Measurements from ENCODE around the gene RABL6.
"Not testable (repeated sequence)": the region's sequence is repeated elsewhere in the genome, so short reads cannot be mapped to it uniquely, and the experiment has no call there.

Gene RABL6

DNA sequence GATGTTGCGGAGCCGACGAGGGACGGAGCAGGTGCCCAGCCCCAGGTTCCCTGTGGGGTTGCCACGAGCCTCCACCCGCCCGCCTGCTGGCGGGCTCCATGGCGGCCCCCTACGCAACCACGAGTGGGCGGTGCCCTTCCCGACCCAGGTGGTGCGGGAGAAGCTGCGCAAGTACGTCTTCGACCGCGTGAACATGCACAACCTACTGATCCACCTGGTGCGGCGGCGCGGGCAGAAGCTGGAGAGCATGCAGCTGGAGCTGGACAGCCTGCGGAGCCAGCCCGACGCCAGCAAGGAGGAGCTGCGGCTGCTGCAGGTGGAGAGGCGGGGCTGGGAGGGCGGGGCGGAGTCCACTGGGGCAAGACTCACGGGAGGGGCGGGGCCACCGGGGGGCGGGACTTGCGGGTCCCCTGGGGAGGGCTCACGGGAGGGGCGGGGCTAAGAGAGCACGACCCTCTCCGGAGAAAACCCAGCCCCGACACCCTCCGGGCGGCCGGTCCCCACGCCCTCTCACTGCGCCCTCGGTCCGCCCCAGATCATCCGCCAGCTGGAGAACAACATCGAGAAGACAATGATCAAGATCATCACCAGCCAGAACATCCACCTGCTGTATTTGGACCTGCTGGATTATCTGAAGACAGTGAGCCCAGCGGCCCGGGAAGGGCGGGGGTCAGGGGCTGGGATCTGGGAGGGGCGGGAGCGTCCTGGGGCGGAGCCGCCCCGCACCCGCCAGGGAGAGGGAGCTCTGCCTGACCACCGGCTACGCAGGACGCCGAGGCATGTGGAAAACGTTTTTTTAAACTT is 7.7 kb upstream of the RABL6 start:
- Histone ChIP-seq H3K27me3 (ENCODE audit: control insufficient read depth, insufficient read depth, low read length) (peaks cover 46% of the 10 kb centered on the region), H3K4me2 (ENCODE audit: low read length) (peak overlapping the region; percentile 65), H3K9ac (ENCODE audit: low read depth, low read length) (no peak overlapping the region), H3K4me1 (ENCODE audit: control insufficient read depth, insufficient read depth, low read length) (peaks cover 5% of the 10 kb centered on the region), H3K36me3 (ENCODE audit: insufficient read depth, low read length) (no peaks in the 10 kb centered on the region), H3K9me3 (replicated peaks; ENCODE audit: low read length) (no peaks in the 10 kb centered on the region), H3K4me3 (ENCODE audit: low read length) (no peak overlapping the region)

DNA sequence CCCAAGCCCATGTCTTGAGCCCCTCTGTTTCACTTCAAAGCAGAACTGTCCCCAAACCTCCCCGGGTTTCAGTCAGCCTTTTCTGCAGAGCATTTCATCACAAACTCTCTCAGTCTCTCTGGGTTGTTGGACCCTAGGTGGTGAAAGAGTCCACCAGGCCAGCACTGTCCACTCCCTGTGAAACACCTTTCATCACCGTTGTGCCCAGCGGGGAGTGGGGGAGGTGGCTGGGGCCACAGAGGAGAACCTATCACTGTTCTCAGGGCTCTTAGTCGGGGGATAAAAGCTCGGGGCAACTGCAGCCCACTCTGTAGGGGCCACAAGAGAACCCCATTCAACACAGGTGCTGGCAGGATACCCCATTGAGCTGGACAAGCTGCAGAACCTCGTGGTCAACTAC is 5.4 kb upstream of the RABL6 start:
- Histone ChIP-seq H3K9ac (ENCODE audit: low read depth, low read length) (no peak overlapping the region), H3K9me3 (replicated peaks; ENCODE audit: low read length) (no peaks in the 10 kb centered on the region), H3K4me2 (ENCODE audit: low read length) (no peak overlapping the region), H3K4me1 (ENCODE audit: control insufficient read depth, insufficient read depth, low read length) (peaks cover 13% of the 10 kb centered on the region), H3K4me3 (ENCODE audit: low read length) (no peak overlapping the region), H3K36me3 (ENCODE audit: insufficient read depth, low read length) (no peaks in the 10 kb centered on the region), H3K27me3 (ENCODE audit: control insufficient read depth, insufficient read depth, low read length) (peaks cover 38% of the 10 kb centered on the region)

DNA sequence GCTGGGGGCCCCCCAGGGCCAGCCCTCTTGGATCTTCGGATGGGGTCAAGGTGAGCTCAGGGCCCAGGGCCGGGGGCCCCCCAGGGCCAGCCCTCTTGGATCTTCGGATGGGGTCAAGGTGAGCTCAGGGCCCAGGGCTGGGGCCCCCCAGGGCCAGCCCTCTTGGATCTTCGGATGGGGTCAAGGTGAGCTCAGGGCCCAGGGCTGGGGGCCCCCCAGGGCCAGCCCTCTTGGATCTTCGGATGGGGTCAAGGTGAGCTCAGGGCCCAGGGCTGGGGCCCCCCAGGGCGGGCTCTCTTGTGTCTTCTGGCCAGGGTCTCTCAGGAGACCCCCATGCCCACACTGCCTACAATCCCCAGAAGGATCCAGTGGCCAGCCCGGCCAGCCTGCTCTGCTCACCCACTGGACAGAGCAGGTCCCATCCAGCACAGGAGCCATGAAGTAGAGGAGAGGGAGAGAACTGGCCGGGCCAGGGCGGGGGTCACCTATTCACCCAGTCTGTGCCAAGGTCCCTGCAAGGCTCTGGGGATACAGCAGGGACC is 4.7 kb upstream of the RABL6 start:
- peaks cover 36% of the 10 kb centered on the region for H3K27me3 ChIP-seq (ENCODE audit: control insufficient read depth, insufficient read depth, low read length)
- H3K9ac ChIP-seq (ENCODE audit: low read depth, low read length); H3K4me3 ChIP-seq (ENCODE audit: low read length); H3K36me3 ChIP-seq (ENCODE audit: insufficient read depth, low read length); H3K9me3 ChIP-seq (replicated peaks; ENCODE audit: low read length); H3K4me2 ChIP-seq (ENCODE audit: low read length): not testable (repeated sequence)
- peaks cover 13% of the 10 kb centered on the region for H3K4me1 ChIP-seq (ENCODE audit: control insufficient read depth, insufficient read depth, low read length)

DNA sequence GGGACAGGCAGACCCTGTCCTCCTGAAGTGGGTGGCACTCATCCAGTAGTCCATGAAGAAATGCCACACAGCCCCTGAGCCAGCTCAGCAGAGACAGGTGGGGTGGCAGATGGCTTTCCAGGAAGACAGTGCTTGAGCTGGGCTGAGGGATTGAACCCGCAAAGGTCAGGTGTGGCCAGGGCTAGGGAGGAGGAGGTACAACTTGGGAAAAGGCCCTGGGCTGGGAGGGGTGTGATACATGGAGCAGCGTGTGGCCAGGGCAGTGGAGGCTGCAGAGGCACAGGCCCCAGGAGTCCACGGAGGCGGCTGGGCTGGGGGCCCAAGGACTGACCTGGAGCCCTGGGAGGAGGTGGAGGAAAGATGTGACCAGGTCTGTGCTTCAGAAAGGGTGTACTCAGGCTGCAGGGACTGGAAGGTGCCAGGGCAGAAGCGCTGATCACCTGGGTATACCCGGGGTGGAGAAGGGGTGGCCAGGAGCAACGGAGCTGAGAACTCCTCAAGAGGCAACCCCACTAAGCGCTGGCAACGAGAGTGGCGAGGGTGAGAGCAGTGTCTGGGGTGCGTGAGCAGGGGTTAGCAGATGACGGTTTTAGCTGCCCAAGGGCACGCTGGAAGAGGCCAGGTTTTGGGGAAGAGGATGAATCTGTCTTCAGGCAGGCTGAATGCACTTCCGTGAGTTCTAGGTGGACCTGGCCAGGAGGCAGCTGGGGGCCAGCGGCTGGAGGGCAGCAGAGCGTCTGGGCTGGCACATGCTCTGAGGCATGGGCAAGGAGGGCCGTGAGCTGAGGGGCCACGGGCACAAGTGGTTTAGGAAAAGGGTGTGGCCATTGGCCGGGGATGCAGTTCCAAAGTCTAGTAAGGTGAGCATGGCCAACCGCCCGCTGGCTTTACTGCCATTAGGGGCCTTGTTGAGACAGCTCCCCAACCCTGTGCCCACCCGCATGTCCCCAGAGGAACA is 3.9 kb upstream of the RABL6 start:
- no peak overlapping the region for H3K9ac ChIP-seq (ENCODE audit: low read depth, low read length)
- no peaks in the 10 kb centered on the region for H3K9me3 ChIP-seq (replicated peaks; ENCODE audit: low read length)
- H3K4me2 ChIP-seq (ENCODE audit: low read length), result no peak overlapping the region
- H3K36me3 ChIP-seq (ENCODE audit: insufficient read depth, low read length), result no peaks in the 10 kb centered on the region
- no peak overlapping the region for H3K4me3 ChIP-seq (ENCODE audit: low read length)
- peaks cover 14% of the 10 kb centered on the region for H3K4me1 ChIP-seq (ENCODE audit: control insufficient read depth, insufficient read depth, low read length)
- H3K27me3 ChIP-seq (ENCODE audit: control insufficient read depth, insufficient read depth, low read length), result peaks cover 33% of the 10 kb centered on the region

DNA sequence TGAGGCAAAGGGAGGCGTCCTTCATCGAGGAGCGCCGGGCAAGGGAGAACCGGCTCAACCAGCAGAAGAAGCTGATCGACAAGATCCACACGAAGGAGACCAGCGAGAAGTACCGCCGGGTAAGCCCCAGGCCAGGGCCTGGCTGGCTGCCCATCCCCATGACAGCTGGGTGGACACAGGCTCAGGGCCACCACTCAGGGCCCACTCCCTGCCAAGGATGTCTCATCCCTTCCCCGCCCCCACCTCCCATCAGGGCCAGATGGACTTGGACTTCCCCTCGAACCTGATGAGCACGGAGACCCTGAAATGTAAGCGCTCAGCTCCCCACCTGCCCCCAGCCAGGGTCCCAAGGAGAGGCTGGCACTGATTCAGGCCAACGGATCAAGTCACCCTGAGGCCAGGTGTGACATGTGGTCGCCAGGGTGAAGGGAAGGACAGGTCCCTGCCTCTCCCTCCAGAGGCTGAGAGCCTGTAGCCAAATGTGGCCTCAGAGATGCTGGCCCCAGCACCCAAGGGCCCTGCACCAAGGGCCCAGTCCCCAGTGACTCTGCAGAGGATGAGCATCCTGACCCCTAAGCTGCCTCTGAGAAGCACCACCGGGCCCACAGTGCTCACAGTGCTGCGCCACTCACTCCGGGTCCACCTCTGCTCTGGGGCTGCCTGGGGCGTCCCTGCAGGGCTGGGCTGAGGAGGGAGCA is 3.1 kb upstream of the RABL6 start:
- H3K4me3 ChIP-seq (ENCODE audit: low read length), result no peak overlapping the region
- H3K36me3 ChIP-seq (ENCODE audit: insufficient read depth, low read length), result no peaks in the 10 kb centered on the region
- peaks cover 20% of the 10 kb centered on the region for H3K4me1 ChIP-seq (ENCODE audit: control insufficient read depth, insufficient read depth, low read length)
- H3K9me3 ChIP-seq (replicated peaks; ENCODE audit: low read length), result no peaks in the 10 kb centered on the region
- peaks cover 25% of the 10 kb centered on the region for H3K27me3 ChIP-seq (ENCODE audit: control insufficient read depth, insufficient read depth, low read length)
- H3K4me2 ChIP-seq (ENCODE audit: low read length), result no peak overlapping the region
- no peak overlapping the region for H3K9ac ChIP-seq (ENCODE audit: low read depth, low read length)

DNA sequence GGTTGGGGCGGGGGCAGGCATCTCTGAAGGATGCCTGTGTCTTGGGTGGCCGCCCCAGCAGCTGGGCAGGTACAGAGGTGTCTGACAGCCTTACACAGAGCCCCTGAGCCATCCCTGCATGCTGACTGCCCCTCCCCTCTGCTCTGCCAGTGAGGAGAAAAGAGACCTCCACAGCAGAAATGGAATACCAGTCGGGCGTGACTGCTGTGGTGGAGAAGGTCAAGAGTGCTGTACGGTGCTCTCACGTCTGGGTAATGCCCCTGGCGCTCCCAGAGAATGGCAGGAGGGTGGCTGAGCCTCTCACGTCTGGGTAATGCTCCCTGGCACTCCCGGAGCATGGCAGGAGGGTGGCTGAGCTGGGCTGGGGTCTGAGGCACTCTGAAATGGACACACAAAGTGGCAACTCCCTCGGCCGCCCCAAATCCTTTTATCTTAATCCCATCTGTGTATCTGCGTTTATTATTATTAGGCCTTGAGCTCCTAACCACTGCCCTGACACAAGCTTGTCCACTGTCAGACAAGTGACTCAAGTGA is 2.5 kb upstream of the RABL6 start:
- peaks cover 21% of the 10 kb centered on the region for H3K4me1 ChIP-seq (ENCODE audit: control insufficient read depth, insufficient read depth, low read length)

DNA sequence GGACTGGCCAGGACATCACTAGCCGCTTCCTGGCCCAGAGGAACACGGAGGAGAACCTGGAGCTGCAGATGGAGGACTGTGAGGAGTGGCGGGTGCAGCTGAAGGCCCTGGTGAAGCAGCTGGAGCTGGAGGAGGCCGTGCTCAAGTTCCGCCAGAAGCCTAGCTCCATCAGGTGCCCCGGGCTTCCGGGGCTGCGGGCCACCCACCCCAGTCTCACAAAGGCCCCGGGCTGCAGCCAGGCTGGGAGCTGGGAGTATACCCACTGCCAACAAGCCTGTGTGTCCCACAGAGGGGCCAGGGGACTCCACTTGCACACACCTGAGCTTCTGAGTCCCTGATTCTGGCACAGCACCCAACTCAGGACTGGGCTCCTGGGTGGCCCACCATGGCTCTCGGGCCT is 1.7 kb upstream of the RABL6 start:
- H3K9ac ChIP-seq (ENCODE audit: low read depth, low read length), result no peak overlapping the region
- H3K27me3 ChIP-seq (ENCODE audit: control insufficient read depth, insufficient read depth, low read length), result peaks cover 13% of the 10 kb centered on the region
- no peaks in the 10 kb centered on the region for H3K9me3 ChIP-seq (replicated peaks; ENCODE audit: low read length)
- H3K4me3 ChIP-seq (ENCODE audit: low read length), result no peak overlapping the region
- peaks cover 5% of the 10 kb centered on the region for H3K36me3 ChIP-seq (ENCODE audit: insufficient read depth, low read length)
- H3K4me1 ChIP-seq (ENCODE audit: control insufficient read depth, insufficient read depth, low read length), result peaks cover 21% of the 10 kb centered on the region
- peak overlapping the region; percentile 35 for H3K4me2 ChIP-seq (ENCODE audit: low read length)

More for the DNA sequence above, 2.5 kb upstream of the RABL6 start:
- no peaks in the 10 kb centered on the region for H3K36me3 ChIP-seq (ENCODE audit: insufficient read depth, low read length)
- no peak overlapping the region for H3K4me3 ChIP-seq (ENCODE audit: low read length)
- H3K27me3 ChIP-seq (ENCODE audit: control insufficient read depth, insufficient read depth, low read length), result peaks cover 21% of the 10 kb centered on the region
- no peaks in the 10 kb centered on the region for H3K9me3 ChIP-seq (replicated peaks; ENCODE audit: low read length)
- H3K4me2 ChIP-seq (ENCODE audit: low read length), result no peak overlapping the region
- H3K9ac ChIP-seq (ENCODE audit: low read depth, low read length), result no peak overlapping the region

DNA sequence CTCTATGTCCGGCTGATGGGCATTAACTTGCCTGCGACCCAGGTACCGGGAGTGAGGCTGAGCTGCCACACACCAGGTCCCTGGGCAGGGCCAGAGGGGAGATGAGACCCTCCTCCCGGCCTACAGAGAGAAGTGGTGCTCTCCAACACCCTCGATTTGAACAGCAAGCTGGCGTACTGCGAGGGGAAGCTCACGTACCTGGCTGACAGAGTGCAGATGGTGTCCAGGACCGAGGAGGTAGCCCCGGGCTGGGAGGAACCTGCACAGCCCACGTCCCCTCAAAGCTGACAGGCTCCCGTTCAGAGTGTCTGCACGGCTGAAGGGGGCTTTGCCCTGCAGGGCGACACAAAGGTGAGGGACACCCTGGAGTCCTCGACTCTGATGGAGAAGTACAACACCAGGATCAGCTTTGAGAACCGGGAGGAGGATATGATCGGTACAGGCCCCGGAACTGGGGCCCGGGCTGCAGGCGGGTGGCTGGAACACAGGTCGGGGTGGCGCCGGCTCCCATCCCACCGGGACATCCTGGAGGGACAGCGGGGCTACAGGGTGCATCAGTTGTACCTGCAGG is 1.0 kb upstream of the RABL6 start:
- H3K9ac ChIP-seq (ENCODE audit: low read depth, low read length), result peak overlapping the region; percentile 93
- H3K4me3 ChIP-seq (ENCODE audit: low read length), result peak overlapping the region; percentile 87
- peaks cover 5% of the 10 kb centered on the region for H3K36me3 ChIP-seq (ENCODE audit: insufficient read depth, low read length)
- H3K4me2 ChIP-seq (ENCODE audit: low read length), result peak overlapping the region; percentile 100
- no peaks in the 10 kb centered on the region for H3K9me3 ChIP-seq (replicated peaks; ENCODE audit: low read length)
- peaks cover 21% of the 10 kb centered on the region for H3K4me1 ChIP-seq (ENCODE audit: control insufficient read depth, insufficient read depth, low read length)
- peaks cover 9% of the 10 kb centered on the region for H3K27me3 ChIP-seq (ENCODE audit: control insufficient read depth, insufficient read depth, low read length)

DNA sequence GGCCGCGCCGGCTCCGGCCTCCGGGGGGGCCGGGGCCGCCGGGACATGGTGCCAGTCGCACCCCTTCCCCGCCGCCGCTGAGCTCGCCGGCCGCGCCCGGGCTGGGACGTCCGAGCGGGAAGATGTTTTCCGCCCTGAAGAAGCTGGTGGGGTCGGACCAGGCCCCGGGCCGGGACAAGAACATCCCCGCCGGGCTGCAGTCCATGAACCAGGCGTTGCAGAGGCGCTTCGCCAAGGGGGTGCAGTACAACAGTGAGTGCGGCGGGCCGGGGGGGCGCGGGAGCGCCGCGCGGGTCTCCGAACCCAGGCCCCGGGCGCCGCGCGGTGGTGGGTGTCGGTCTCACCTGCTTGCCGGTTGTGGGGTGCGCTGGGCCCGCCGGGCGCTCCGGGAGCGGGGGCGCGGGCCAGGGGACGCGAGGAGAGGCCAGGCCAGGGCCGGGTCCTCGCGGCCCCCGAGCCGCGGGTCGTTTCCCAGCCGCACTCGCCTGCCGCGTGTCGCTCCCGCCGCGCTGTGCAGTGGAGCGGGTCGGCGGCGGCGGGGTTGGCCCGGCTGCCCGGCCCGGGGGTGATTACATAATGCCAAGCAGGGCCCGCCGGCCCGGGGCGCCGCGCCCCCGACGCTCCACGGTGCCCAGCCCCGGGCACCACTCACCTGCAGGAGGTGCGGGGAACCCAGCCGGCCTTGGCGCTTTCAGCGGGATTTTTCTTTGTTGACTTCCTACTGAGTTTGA is 492 bp downstream of the RABL6 start:
- Histone ChIP-seq H3K9me3 (replicated peaks; ENCODE audit: low read length) (no peaks in the 10 kb centered on the region), H3K27me3 (ENCODE audit: control insufficient read depth, insufficient read depth, low read length) (no peaks in the 10 kb centered on the region), H3K4me1 (ENCODE audit: control insufficient read depth, insufficient read depth, low read length) (peaks cover 21% of the 10 kb centered on the region), H3K9ac (ENCODE audit: low read depth, low read length) (peak overlapping the region; percentile 93), H3K4me3 (ENCODE audit: low read length) (peak overlapping the region; percentile 87), H3K36me3 (ENCODE audit: insufficient read depth, low read length) (peaks cover 14% of the 10 kb centered on the region), H3K4me2 (ENCODE audit: low read length) (peak overlapping the region; percentile 100)

DNA sequence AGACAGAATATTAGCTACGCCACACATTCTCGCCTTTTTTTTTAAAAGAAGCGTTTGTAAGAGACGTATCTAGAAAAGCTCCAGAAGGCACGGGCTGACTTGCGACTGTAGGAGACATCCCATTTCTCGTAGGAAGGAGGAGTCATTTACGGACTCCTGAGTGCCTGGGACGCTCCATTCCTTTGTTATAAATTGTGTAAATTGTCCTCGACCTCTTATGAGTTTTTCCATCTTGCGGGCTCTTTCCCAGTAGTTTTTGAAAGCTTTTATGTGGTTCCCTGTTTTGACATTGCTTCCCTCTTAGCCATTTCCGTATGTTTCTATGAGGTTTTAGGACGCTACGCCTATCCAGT is 1.0 kb downstream of the RABL6 start:
- H3K4me3 ChIP-seq (ENCODE audit: low read length), result peak overlapping the region; percentile 87
- no peaks in the 10 kb centered on the region for H3K27me3 ChIP-seq (ENCODE audit: control insufficient read depth, insufficient read depth, low read length)
- peaks cover 21% of the 10 kb centered on the region for H3K4me1 ChIP-seq (ENCODE audit: control insufficient read depth, insufficient read depth, low read length)
- no peaks in the 10 kb centered on the region for H3K9me3 ChIP-seq (replicated peaks; ENCODE audit: low read length)
- H3K36me3 ChIP-seq (ENCODE audit: insufficient read depth, low read length), result peaks cover 16% of the 10 kb centered on the region
- peak overlapping the region; percentile 100 for H3K4me2 ChIP-seq (ENCODE audit: low read length)
- peak overlapping the region; percentile 93 for H3K9ac ChIP-seq (ENCODE audit: low read depth, low read length)
